ENCODE measurements around the gene KHNYN.

DNA sequence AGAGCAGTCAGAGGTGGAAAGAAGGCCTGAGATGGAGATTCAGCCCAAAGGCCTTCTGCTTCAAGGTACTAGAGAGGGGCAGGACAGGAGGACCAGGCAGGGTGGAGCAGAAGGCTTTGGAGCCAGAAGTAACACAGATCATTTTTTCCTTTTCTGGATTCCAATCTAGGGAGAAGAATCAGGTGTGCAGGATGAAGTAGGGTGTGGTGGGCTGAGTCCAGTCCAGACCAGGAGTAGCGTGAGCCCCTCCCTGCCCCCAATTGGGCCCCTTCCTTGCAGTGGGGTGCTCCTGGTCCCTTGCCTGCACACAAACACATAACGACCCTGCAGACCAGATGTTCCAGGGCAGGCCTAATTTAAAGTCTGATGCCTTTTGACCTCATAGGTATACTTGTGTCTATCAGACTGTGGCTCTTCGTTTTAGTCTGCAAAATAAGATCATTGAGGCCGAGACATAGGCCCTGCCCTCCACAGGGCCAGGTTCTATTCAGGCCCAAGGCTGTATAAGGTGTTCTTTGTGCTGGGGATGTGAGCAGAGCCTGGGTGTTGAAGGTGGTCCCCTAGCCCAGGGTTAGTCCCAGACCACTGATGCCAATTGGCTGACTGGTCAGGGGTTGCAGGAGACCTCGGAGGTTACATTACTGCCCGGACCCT is 32.0 kb upstream of the KHNYN start:
- TF ChIP-seq NFE2L1 (CRISPR knock-in tag; IDR thresholded peaks at IDR 0.05) (no peak), TEAD4 (CRISPR knock-in tag; IDR thresholded peaks at IDR 0.05) (no peak), TP53 (CRISPR knock-in tag; IDR thresholded peaks at IDR 0.05) (no peak), TCF7 (CRISPR knock-in tag; IDR thresholded peaks at IDR 0.05; ENCODE audit: low read depth) (no peak), CREM (CRISPR knock-in tag; IDR thresholded peaks at IDR 0.05) (no peak), IRF2 (CRISPR knock-in tag; IDR thresholded peaks at IDR 0.05; ENCODE audit: borderline replicate concordance, low read depth) (no peak), KAT7 (CRISPR knock-in tag; IDR thresholded peaks at IDR 0.05; ENCODE audit: borderline replicate concordance) (no peak), NR3C1 (CRISPR knock-in tag; conservative IDR thresholded peaks at IDR 0.05; ENCODE audit: low read depth) (no peak), ESRRA (CRISPR knock-in tag; IDR thresholded peaks at IDR 0.05; ENCODE audit: borderline replicate concordance) (no peak)
- TF ChIP-seq, protein P1, sequence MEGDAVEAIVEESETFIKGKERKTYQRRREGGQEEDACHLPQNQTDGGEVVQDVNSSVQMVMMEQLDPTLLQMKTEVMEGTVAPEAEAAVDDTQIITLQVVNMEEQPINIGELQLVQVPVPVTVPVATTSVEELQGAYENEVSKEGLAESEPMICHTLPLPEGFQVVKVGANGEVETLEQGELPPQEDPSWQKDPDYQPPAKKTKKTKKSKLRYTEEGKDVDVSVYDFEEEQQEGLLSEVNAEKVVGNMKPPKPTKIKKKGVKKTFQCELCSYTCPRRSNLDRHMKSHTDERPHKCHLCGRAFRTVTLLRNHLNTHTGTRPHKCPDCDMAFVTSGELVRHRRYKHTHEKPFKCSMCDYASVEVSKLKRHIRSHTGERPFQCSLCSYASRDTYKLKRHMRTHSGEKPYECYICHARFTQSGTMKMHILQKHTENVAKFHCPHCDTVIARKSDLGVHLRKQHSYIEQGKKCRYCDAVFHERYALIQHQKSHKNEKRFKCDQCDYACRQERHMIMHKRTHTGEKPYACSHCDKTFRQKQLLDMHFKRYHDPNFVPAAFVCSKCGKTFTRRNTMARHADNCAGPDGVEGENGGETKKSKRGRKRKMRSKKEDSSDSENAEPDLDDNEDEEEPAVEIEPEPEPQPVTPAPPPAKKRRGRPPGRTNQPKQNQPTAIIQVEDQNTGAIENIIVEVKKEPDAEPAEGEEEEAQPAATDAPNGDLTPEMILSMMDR (IDR thresholded peaks at IDR 0.05): no peak
- TF ChIP-seq, protein P2, sequence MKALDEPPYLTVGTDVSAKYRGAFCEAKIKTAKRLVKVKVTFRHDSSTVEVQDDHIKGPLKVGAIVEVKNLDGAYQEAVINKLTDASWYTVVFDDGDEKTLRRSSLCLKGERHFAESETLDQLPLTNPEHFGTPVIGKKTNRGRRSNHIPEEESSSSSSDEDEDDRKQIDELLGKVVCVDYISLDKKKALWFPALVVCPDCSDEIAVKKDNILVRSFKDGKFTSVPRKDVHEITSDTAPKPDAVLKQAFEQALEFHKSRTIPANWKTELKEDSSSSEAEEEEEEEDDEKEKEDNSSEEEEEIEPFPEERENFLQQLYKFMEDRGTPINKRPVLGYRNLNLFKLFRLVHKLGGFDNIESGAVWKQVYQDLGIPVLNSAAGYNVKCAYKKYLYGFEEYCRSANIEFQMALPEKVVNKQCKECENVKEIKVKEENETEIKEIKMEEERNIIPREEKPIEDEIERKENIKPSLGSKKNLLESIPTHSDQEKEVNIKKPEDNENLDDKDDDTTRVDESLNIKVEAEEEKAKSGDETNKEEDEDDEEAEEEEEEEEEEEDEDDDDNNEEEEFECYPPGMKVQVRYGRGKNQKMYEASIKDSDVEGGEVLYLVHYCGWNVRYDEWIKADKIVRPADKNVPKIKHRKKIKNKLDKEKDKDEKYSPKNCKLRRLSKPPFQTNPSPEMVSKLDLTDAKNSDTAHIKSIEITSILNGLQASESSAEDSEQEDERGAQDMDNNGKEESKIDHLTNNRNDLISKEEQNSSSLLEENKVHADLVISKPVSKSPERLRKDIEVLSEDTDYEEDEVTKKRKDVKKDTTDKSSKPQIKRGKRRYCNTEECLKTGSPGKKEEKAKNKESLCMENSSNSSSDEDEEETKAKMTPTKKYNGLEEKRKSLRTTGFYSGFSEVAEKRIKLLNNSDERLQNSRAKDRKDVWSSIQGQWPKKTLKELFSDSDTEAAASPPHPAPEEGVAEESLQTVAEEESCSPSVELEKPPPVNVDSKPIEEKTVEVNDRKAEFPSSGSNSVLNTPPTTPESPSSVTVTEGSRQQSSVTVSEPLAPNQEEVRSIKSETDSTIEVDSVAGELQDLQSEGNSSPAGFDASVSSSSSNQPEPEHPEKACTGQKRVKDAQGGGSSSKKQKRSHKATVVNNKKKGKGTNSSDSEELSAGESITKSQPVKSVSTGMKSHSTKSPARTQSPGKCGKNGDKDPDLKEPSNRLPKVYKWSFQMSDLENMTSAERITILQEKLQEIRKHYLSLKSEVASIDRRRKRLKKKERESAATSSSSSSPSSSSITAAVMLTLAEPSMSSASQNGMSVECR (CRISPR knock-in tag; IDR thresholded peaks at IDR 0.05; ENCODE audit: borderline replicate concordance): no peak

Data from WTC11 (cell line).